ENCODE data around the gene ARHGEF40. TPM values are rescaled to one million over a fixed set of nuclear protein-coding genes. Genes with fewer than 3 reads are reported as not detected.
A peak's percentile ranks its signal among the peaks of the same experiment; 100 is the strongest.
"Not testable (repeated sequence)": the region's sequence is repeated elsewhere in the genome, so short reads cannot be mapped to it uniquely, and the experiment has no call there.

The ARHGEF40 gene
- total and polyA plus RNA-seq, 2 experiments from 2014 or later: 22.4 to 56.6 TPM

DNA sequence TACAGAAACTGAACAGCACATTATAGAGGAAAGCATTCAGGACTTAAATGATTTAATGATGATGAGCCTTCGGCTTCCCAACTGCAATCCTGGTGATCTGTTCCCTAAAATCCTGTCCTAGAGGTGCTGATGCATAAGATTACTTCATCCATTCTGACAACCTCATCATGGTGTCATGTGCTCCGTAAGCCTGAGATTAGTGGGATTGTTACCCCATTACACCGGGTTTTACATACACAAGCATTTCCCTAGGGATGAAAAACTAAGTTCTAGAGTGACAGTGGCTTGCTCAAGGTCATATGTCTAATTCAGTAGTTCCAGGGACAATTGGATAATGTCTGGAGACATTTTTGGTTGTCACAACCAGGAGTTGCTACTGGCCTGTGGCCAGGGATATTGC lies 32.9 kb upstream of the ARHGEF40 start:
- Histone ChIP-seq H3K79me2 (ENCODE audit: insufficient read depth) (no peaks in the 10 kb centered on the region), H3K4me1 (ENCODE audit: insufficient read depth) (peaks cover 13% of the 10 kb centered on the region), H3K27me3 (replicated peaks; ENCODE audit: insufficient read depth) (no peaks in the 10 kb centered on the region), H2AFZ (no peak overlapping the region), H3K9me2 (ENCODE audit: insufficient read depth) (no peaks in the 10 kb centered on the region), H4K20me1 (ENCODE audit: insufficient read depth) (no peaks in the 10 kb centered on the region), H3K27ac (no peak overlapping the region), H3K36me3 (ENCODE audit: low read depth) (no peaks in the 10 kb centered on the region), H3K9ac (no peak overlapping the region), H3F3A (ENCODE audit: insufficient read depth) (no peaks in the 10 kb centered on the region), H3K4me2 (ENCODE audit: unreplicated experiment) (no peak overlapping the region), H3K4me3 (no peak overlapping the region), H3K9me3 (ENCODE audit: low read depth) (no peaks in the 10 kb centered on the region)
- in situ Hi-C loops (cut with MboI): no loop called here
- no peak for DNase-seq
- 44 to 50% methylated on average over 3 of the region's 3 CpGs for WGBS, 2 experiments (ENCODE audit: low coverage in 1 of 2, low lambda C conversion rate in 2 of 2, missing lambda C conversion rate in 2 of 2)
- TF ChIP-seq EZH2phosphoT487 (IDR thresholded peaks at IDR 0.05; ENCODE audit: insufficient read depth, low read depth) (no peak), EZH2 (IDR thresholded peaks at IDR 0.05; ENCODE audit: insufficient read depth, poor library complexity, severe bottlenecking) (no peak)

DNA sequence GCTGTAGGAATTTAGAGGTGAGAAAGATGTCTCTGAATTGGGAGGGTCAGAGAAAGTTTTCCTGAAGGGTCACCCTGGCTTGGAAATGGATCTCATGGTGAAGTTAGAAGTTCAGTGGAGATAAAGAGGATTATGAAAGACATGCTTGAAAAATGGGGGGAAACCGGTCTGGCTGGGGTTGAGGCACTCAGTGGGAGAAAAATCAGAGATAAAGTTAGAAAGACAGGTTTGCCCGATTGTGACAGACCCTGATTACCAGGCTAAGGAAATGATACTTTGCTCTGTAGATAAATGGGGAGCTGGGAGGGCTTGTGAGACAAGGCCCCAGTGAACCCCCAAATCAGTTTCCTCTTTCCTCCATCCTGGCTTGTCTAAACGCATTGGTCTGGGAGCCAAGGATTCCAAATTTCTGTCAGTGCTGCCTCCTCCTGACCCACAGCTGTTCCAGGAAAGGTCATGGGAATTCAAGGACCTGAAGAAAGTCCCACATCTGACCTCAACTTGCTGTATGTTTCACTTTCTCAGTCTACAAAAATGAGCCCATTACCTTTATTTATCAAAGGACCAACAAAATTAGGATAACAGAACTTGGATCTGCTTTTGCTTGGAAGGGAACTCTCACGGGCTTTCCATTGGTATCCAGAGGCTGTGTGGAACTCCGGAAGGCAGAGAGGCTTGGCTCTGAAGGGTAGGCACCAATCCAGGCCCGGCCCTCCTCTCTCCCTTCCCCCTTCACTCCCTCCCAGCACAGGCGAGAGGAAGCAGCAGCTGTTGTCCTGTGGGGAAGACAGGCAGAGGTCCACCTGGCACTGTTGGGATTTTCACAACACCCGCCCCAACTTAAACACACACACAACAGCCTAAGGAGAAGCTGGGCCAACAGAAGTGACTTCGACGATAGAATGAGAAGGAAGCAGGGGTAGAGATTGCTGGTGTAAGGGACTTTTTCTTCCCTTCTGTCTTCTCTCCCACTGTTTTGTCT lies 31.4 kb upstream of the ARHGEF40 start:
- in situ Hi-C loops (cut with MboI): no loop called here
- H3K9ac ChIP-seq: no peak overlapping the region
- H3K4me3 ChIP-seq: no peak overlapping the region
- WGBS, 2 experiments (ENCODE audit: low coverage in 1 of 2, low lambda C conversion rate in 2 of 2, missing lambda C conversion rate in 2 of 2): 31% methylated on average over 9 to 10 of the region's 10 CpGs
- no peaks in the 10 kb centered on the region for H3K79me2 ChIP-seq (ENCODE audit: insufficient read depth)
- TF ChIP-seq EZH2phosphoT487 (IDR thresholded peaks at IDR 0.05; ENCODE audit: insufficient read depth, low read depth): no peak
- TF ChIP-seq EZH2 (IDR thresholded peaks at IDR 0.05; ENCODE audit: insufficient read depth, poor library complexity, severe bottlenecking): no peak
- no peaks in the 10 kb centered on the region for H3K9me2 ChIP-seq (ENCODE audit: insufficient read depth)
- H3K4me1 ChIP-seq (ENCODE audit: insufficient read depth): peaks cover 13% of the 10 kb centered on the region
- no peaks in the 10 kb centered on the region for H3F3A ChIP-seq (ENCODE audit: insufficient read depth)
- H3K9me3 ChIP-seq (ENCODE audit: low read depth): no peaks in the 10 kb centered on the region
- no peaks in the 10 kb centered on the region for H3K36me3 ChIP-seq (ENCODE audit: low read depth)
- peak; percentile 35 for DNase-seq
- no peaks in the 10 kb centered on the region for H4K20me1 ChIP-seq (ENCODE audit: insufficient read depth)
- H2AFZ ChIP-seq: peak overlapping the region; percentile 79
- H3K27me3 ChIP-seq (replicated peaks; ENCODE audit: insufficient read depth): no peaks in the 10 kb centered on the region
- no peak overlapping the region for H3K27ac ChIP-seq
- H3K4me2 ChIP-seq (ENCODE audit: unreplicated experiment): no peak overlapping the region

- no peak overlapping the region for H3K9ac ChIP-seq
- H3K27ac ChIP-seq: no peak overlapping the region
- no peaks in the 10 kb centered on the region for H3K79me2 ChIP-seq (ENCODE audit: insufficient read depth)
- no peaks in the 10 kb centered on the region for H3K27me3 ChIP-seq (replicated peaks; ENCODE audit: insufficient read depth)
- H2AFZ ChIP-seq: peak overlapping the region; percentile 79
- H3K9me3 ChIP-seq (ENCODE audit: low read depth): no peaks in the 10 kb centered on the region
- peaks cover 13% of the 10 kb centered on the region for H3K4me1 ChIP-seq (ENCODE audit: insufficient read depth)
- no peak for TF ChIP-seq EZH2 (IDR thresholded peaks at IDR 0.05; ENCODE audit: insufficient read depth, poor library complexity, severe bottlenecking)
- no peak for TF ChIP-seq EZH2phosphoT487 (IDR thresholded peaks at IDR 0.05; ENCODE audit: insufficient read depth, low read depth)
- no peaks in the 10 kb centered on the region for H3F3A ChIP-seq (ENCODE audit: insufficient read depth)
- H3K4me3 ChIP-seq: no peak overlapping the region
- in situ Hi-C loops (cut with MboI): no loop called here
- 55 to 57% methylated on average over 8 of the region's 8 CpGs for WGBS, 2 experiments (ENCODE audit: low coverage in 1 of 2, low lambda C conversion rate in 2 of 2, missing lambda C conversion rate in 2 of 2)
- peak; percentile 74 for DNase-seq
- no peaks in the 10 kb centered on the region for H3K36me3 ChIP-seq (ENCODE audit: low read depth)
- H3K9me2 ChIP-seq (ENCODE audit: insufficient read depth): no peaks in the 10 kb centered on the region
- H4K20me1 ChIP-seq (ENCODE audit: insufficient read depth): no peaks in the 10 kb centered on the region
- H3K4me2 ChIP-seq (ENCODE audit: unreplicated experiment): no peak overlapping the region
Measured at GRCh38 chr14:21039585-21040369, 30.3 kb upstream of the ARHGEF40 start.

DNA sequence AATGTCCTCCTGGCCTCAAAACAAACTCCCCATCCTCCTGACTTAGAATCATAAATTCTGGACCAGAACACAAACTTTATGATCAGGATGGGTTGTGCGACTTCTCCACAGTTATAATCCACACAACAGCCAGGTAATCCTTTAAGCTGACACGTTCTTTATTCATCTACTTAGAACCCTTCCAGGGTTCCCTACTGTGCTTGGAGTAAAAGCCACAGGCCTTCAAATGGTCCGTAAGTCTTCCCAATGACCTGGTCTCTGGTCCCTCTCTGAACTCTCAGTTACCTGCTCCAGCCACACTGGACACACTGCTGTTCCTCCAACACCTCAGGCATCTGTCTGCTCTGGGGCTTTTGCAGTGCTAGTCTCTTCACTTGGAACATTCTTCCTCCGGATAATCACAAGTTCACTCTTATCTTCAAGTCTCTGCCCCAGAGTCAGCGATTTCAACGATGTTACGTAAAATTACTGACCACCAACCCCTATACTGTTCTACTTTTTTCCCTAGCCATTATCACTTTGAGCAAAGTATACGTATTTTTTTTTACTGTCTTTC lies 29.7 kb upstream of the ARHGEF40 start:
- no peaks in the 10 kb centered on the region for H3K9me2 ChIP-seq (ENCODE audit: insufficient read depth)
- in situ Hi-C loops (cut with MboI): no loop called here

DNA sequence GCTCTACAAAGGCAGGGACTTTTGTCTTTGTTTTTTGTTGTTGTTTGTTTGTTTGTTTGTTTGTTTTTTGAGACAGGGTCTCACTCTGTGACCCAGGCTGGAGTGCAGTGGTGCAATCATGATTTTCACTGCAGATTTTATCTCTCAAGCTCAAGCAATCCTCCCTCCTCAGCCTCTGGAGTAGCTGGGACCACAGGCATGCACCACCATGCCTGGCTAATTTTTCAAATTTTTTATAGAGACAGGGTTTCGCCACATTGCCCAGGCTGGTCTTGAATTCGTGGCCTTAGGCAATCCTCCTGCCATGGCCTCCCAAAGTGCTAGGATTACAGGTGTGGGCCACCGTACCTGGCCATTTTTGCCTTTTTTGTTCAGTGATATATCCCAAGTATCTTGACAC lies 29.2 kb upstream of the ARHGEF40 start:
- H3K36me3 ChIP-seq (ENCODE audit: low read depth); H2AFZ ChIP-seq; H3F3A ChIP-seq (ENCODE audit: insufficient read depth); H3K4me3 ChIP-seq; H3K79me2 ChIP-seq (ENCODE audit: insufficient read depth); in situ Hi-C loops (cut with MboI); H3K9ac ChIP-seq; H3K9me2 ChIP-seq (ENCODE audit: insufficient read depth); H3K27me3 ChIP-seq (replicated peaks; ENCODE audit: insufficient read depth); DNase-seq; H4K20me1 ChIP-seq (ENCODE audit: insufficient read depth); H3K4me2 ChIP-seq (ENCODE audit: unreplicated experiment); H3K9me3 ChIP-seq (ENCODE audit: low read depth); H3K27ac ChIP-seq: not testable (repeated sequence)
- peaks cover 13% of the 10 kb centered on the region for H3K4me1 ChIP-seq (ENCODE audit: insufficient read depth)
- 72 to 75% methylated on average over 3 of the region's 3 CpGs for WGBS, 2 experiments (ENCODE audit: low coverage in 1 of 2, low lambda C conversion rate in 2 of 2, missing lambda C conversion rate in 2 of 2)

More for the DNA sequence above, 29.7 kb upstream of the ARHGEF40 start:
- WGBS, 2 experiments (ENCODE audit: low coverage in 1 of 2, low lambda C conversion rate in 2 of 2, missing lambda C conversion rate in 2 of 2): 87 to 89% methylated on average over 8 of the region's 8 CpGs
- Histone ChIP-seq H3K79me2 (ENCODE audit: insufficient read depth) (no peaks in the 10 kb centered on the region), H3K4me1 (ENCODE audit: insufficient read depth) (peaks cover 13% of the 10 kb centered on the region), H3K4me2 (ENCODE audit: unreplicated experiment) (no peak overlapping the region), H2AFZ (no peak overlapping the region), H4K20me1 (ENCODE audit: insufficient read depth) (no peaks in the 10 kb centered on the region), H3K36me3 (ENCODE audit: low read depth) (no peaks in the 10 kb centered on the region), H3K27ac (no peak overlapping the region), H3K9me3 (ENCODE audit: low read depth) (no peaks in the 10 kb centered on the region), H3K27me3 (replicated peaks; ENCODE audit: insufficient read depth) (no peaks in the 10 kb centered on the region), H3K4me3 (no peak overlapping the region), H3F3A (ENCODE audit: insufficient read depth) (no peaks in the 10 kb centered on the region), H3K9ac (no peak overlapping the region)
- TF ChIP-seq EZH2 (IDR thresholded peaks at IDR 0.05; ENCODE audit: insufficient read depth, poor library complexity, severe bottlenecking): no peak
- TF ChIP-seq EZH2phosphoT487 (IDR thresholded peaks at IDR 0.05; ENCODE audit: insufficient read depth, low read depth): no peak
- DNase-seq: no peak

Data from GM23248 (cell line).